Pancreas (tissue), 10 donors: ENCODE measurements around the gene QPCTL. TPM values are rescaled to one million over a fixed set of nuclear protein-coding genes. Genes with fewer than 3 reads are reported as not detected.

Experiments used
- ATAC-seq, 4 donors: fragments of 200-7000 bp; cut with Tn5 transposase; one replicate each; pipeline versions ENCODE4 v1.8.0 to v1.9.1; 2020; ENCODE audit warnings: mild to moderate bottlenecking in 4 of 4, moderate library complexity in 4 of 4
- DNase-seq, 6 donors: peaks; one replicate each; pipeline ENCODE4 v3.0.0-alpha.2; 2020
- FAIRE-seq: peaks from 2 replicates; lab custom pipeline; 2012; peaks lifted over from hg19 to GRCh38; lab: Jason Lieb, UNC
- H3K27ac ChIP-seq, 4 donors: fragments of 200-600 bp; sonication (generic); 1 replicate in 3 of 4; 2 replicates in 1 of 4; pipeline versions ENCODE4 v1.5.0 to v1.8.0; 2020
- H3K27me3 ChIP-seq, 4 donors: fragments of 200-600 bp; one replicate each; pipeline ENCODE4 v1.8.0; 2021
- H3K36me3 ChIP-seq, 3 donors: fragments of 200-600 bp; sonication (generic) in 1 of 3; one replicate each; pipeline versions ENCODE4 v1.5.0 to v1.8.0; 2020 to 2021
- H3K4me1 ChIP-seq, 3 donors: fragments of 200-600 bp; one replicate each; pipeline ENCODE4 v1.8.0; 2021
- H3K4me3 ChIP-seq, 4 donors: fragments of 200-600 bp; sonication (generic) in 2 of 4; one replicate each; pipeline versions ENCODE4 v1.5.0 to v1.8.0; 2020 to 2021
- H3K9me3 ChIP-seq, 4 donors: fragments of 200-600 bp; one replicate each; pipeline ENCODE4 v1.8.0; 2021
- WGBS, 2 donors: extraction: QIAGEN DNeasy Blood & Tissue Kit; methylation state at CpG; one replicate each; pipeline ENCODE4 v1.1.7; 2013; 5-methylcytosine and 5-hydroxymethylcytosine counted together
- intact Hi-C, 3 donors: fragments of 100-400 bp; cut with DNase I; formaldehyde crosslinking; loops; one replicate each; pipeline versions ENCODE4 v1.11.1 to v1.14.2; 2022
- polyA plus RNA-seq, 2 donors: library from polyadenylated mRNA; stranded (reverse); fragments of 200-250 nt; gene quantifications; one replicate each; pipeline ENCODE4 v1.2.3, GENCODE V29; 2013
- total RNA-seq, 6 donors: library from RNA; stranded (reverse); fragmentation: NEBNext Ultra II Directional in 4 of 6; extraction: Animal tissue kit (Norgen Biotek cat#: 25700) in 4 of 6; gene quantifications; one replicate each; pipeline versions ENCODE4 v1.2.1 to v1.2.4, GENCODE V29; 2021 to 2023
- TF ChIP-seq, protein P1 (sequence below), 4 donors: fragments of 200-600 bp; sonication (generic) in 3 of 4; IDR thresholded peaks; one replicate each; pipeline versions ENCODE4 v1.5.0 to v1.8.0; 2021; ENCODE audit warnings: antibody characterized with exemption in 4 of 4
- donor health status: healthy with polysubstance abuse.
- donor health status: DM: no; HTN: no; CAD: no; lungs with moderate emphysema.
- donor health status: DM: no; HTN: no; CAD: no.
- donor health status: control.
- donor health status: control.
- donor health status: Bipolar disorder and iron deficiency.
- donor health status: DM: yes; HTN: yes; CAD: no.
- donor health status: DM: no; HTN: no; CAD: no.
- donor health status: DM: no; HTN: no; CAD: no.
- donor health status: DM: yes; HTN: yes; CAD: no.

QPCTL gene
- total and polyA plus RNA-seq, 8 donors = 3.4 to 7.3 (median 5.3) TPM

DNA sequence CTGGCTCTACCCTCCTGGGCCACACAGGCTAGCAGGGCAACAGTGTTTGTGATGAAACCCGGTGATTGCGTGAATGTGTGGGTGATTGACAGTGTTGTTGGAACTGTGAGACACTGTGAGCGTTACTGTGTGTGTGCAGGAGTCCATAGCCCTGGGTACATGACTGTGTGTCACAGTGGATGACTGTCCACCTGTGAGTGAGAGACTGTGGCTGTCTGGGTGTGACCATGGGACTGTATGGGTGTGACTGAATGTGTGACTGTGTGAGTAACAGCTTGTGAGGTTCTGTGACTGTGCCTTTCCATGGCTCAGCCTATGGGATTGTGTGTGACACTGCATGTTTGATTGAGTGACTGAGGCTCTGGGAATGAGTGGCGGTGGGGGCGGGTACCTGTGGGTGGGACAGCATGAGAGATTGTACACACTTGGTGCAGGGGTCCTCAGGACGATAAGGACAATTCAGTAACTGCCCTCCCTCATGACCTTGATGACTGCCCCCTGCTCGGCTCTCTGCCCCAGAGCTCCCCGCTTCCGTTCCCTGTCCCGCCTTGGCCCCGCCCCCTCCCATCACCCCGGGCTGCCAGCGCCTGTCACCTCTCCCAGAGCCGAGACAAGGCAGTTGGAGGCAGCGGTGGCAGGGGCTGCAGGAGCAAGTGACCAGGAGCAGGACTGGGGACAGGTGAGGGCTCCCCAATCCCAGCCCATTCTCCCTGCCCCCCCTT is 24.7 kb upstream of the QPCTL start, which contains the start of gene GIPR:
TSS of gene GIPR (plus strand) at position 602 of the 722 bp plus-strand sequence. CDS start 1,300 bp downstream, outside the sequence.
- Histone ChIP-seq H3K27ac (peak within 1 kb of the TSS; percentile 9 to 62 (median 26)), H3K36me3 (no peaks in the 10 kb centered on the region), H3K27me3 (no peaks in the 10 kb centered on the region), H3K9me3 (no peaks in the 10 kb centered on the region), H3K4me3 (peak within 1 kb of the TSS; percentile 11 to 50 (median 36)), H3K4me1 (no peaks in the 10 kb centered on the region)
- FAIRE-seq (no peak), DNase-seq (peak; percentile 59 to 87 (median 80)), ATAC-seq (peak; percentile 52 to 68 (median 54))
- intact Hi-C loops = no loop called here
- TF ChIP-seq, protein P1, sequence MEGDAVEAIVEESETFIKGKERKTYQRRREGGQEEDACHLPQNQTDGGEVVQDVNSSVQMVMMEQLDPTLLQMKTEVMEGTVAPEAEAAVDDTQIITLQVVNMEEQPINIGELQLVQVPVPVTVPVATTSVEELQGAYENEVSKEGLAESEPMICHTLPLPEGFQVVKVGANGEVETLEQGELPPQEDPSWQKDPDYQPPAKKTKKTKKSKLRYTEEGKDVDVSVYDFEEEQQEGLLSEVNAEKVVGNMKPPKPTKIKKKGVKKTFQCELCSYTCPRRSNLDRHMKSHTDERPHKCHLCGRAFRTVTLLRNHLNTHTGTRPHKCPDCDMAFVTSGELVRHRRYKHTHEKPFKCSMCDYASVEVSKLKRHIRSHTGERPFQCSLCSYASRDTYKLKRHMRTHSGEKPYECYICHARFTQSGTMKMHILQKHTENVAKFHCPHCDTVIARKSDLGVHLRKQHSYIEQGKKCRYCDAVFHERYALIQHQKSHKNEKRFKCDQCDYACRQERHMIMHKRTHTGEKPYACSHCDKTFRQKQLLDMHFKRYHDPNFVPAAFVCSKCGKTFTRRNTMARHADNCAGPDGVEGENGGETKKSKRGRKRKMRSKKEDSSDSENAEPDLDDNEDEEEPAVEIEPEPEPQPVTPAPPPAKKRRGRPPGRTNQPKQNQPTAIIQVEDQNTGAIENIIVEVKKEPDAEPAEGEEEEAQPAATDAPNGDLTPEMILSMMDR (IDR thresholded peaks at IDR 0.05) = no peak
- 2 to 5% methylated on average over 14 to 15 of the region's 15 CpGs for WGBS, 2 donors

DNA sequence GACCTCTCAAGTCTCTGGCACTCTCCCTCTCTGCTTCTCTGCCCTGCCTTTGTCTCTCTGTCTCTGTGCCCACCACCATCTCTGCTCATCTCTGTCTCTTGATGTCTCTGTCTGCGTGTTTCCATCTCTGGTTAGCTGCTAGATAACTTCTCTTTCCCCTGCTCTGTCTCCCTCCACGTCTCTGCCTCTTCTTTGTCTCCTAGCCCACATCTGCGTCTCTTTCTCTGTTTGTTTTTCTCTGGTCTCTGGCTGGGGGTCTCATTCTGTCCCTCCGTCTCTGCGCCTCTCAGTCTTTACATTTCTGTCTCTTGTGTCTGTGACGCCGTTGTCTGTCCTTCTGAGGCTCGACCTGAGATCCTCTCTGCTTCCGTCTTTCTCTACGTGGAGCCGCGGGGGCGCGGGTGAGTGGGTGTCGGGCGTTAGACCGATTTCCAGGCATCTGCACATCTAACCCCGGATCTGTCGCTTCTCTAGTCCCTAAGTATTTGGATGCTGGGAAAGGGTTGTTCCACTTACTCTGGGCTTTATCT is 24.1 kb upstream of the QPCTL start:
- ATAC-seq = peak in 1 of 4 donors; percentile 0
- peak overlapping the region; percentile 9 to 62 (median 26) for H3K27ac ChIP-seq
- no peaks in the 10 kb centered on the region for H3K4me1 ChIP-seq
- H3K27me3 ChIP-seq = no peaks in the 10 kb centered on the region
- TF ChIP-seq, protein P1 (IDR thresholded peaks at IDR 0.05) = no peak
- no peaks in the 10 kb centered on the region for H3K36me3 ChIP-seq
- no peak for DNase-seq
- intact Hi-C loops = no loop called here
- 0% methylated on average over 19 of the region's 19 CpGs for WGBS, 2 donors
- no peaks in the 10 kb centered on the region for H3K9me3 ChIP-seq
- peak overlapping the region; percentile 11 to 50 (median 36) for H3K4me3 ChIP-seq
- FAIRE-seq = no peak

DNA sequence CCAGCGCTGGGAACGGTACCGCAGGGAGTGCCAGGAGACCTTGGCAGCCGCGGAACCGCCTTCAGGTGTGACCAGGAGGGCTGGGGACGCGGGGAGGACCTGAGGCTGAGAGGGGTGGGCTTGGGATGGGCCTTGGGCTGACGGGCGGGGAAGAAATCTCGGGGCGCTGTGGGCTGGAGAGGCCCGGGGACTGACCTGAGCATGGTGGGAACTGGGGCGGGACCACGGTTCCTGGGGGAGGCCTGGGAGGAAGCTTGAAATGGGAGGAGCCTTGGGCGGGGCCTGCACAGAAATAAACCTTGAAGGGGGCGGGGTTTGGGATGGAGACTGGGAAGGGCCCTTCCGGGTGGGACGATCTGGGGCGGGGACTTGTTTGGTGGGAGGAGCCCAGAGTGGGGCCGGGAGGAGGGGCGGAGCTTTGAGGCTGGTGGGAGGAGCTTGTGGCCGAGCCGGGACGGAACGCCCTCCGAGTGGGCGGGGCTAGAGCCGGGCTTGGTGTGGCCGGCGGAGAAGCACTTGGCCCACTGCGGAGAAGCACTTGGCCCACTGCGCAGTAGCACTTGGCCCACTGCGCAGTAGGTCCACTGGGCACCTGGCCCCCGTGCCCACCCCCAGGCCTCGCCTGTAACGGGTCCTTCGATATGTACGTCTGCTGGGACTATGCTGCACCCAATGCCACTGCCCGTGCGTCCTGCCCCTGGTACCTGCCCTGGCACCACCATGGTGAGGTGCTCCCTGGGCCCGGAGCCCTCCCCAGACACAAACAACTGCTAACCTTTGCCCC is 21.6 kb upstream of the QPCTL start:
- H3K9me3 ChIP-seq = no peaks in the 10 kb centered on the region
- ATAC-seq (peak; percentile 80 to 87 (median 84)), FAIRE-seq (no peak), DNase-seq (peak; percentile 90 to 98 (median 95))
- H3K4me1 ChIP-seq = no peaks in the 10 kb centered on the region
- no peaks in the 10 kb centered on the region for H3K36me3 ChIP-seq
- peak overlapping the region in 3 of 4 donors; percentile 38 to 65 (median 50) for H3K27ac ChIP-seq
- H3K27me3 ChIP-seq = no peaks in the 10 kb centered on the region
- intact Hi-C loops = no loop called here
- peak overlapping the region in 2 of 4 donors; percentile 20 to 44 for H3K4me3 ChIP-seq
- TF ChIP-seq, protein P1 (IDR thresholded peaks at IDR 0.05) = no peak
- WGBS, 2 donors = 16 to 17% methylated on average over 37 to 42 of the region's 42 CpGs

DNA sequence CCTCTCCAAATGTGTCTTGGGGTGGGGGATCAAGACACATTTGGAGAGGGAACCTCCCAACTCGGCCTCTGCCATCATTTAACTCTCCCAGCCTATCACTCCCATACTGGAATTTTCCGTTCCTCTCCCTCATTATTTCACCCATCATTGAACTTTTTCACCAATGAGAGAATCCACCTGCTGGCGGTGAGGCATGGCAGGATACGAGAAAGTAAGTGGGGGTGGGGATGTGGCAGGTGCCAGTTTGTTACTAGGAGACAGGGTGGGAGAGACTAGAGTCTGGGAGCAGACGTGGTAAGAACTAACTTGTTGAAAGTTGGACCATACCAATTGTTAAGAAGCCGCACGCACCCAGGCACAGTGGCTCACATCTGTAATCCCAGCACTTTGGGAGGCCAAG is 17.5 kb upstream of the QPCTL start:
- intact Hi-C loops = no loop called here
- Histone ChIP-seq H3K4me3 (no peak overlapping the region), H3K4me1 (peaks cover 0 to 3% (median 0%) of the 10 kb centered on the region in 3 donors), H3K27me3 (no peaks in the 10 kb centered on the region), H3K9me3 (no peaks in the 10 kb centered on the region), H3K36me3 (no peaks in the 10 kb centered on the region), H3K27ac (no peak overlapping the region)
- TF ChIP-seq, protein P1 (IDR thresholded peaks at IDR 0.05) = no peak
- no peak for ATAC-seq
- FAIRE-seq = no peak
- WGBS, 2 donors = 79 to 85% methylated on average over 7 of the region's 7 CpGs
- DNase-seq = no peak
